ENCODE measurements around the gene SLC12A7.

- no peak for TF ChIP-seq CTCF (IDR thresholded peaks at IDR 0.05)
- no peak for TF ChIP-seq POLR2A (IDR thresholded peaks at IDR 0.05)
Measured at GRCh38 chr5:1017056-1017455, 94.8 kb downstream of the SLC12A7 start.
